ENCODE data around the gene PIGQ.

DNA sequence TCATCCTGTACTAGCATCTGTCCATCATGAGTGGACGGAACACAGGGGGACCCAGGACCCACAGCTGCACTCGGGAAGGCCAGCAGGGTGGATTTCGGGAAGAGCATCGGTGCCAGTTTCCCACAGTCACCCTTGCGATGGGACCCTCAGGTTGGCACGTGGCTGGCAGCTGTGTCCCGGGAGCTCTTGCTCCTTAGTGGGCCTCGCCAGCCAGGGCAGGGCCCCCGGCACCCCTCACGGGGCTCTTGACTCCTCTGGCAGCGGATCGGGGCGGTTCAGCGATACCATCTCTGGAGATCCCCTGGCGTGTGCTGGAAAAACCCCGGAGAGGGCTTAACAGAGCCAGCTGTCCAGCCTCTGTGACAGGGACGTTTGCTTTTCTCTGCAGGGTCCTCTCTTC lies 33.0 kb upstream of the PIGQ start:
- TF ChIP-seq ZNF274 (IDR thresholded peaks at IDR 0.05; ENCODE audit: low read depth, low read length) (no peak), YY1 (IDR thresholded peaks at IDR 0.05; ENCODE audit: insufficient read depth, insufficient read length) (no peak), SUZ12 (IDR thresholded peaks at IDR 0.05; ENCODE audit: extremely low read depth, insufficient read depth, insufficient read length) (no peak)

Data from NT2/D1 (cell line).